Astrocyte of the spinal cord (primary cell): ENCODE data around the gene AGBL5.
A peak's percentile ranks its signal among the peaks of the same experiment; 100 is the strongest.

Experiments used
- DNase-seq: peaks from one replicate; pipeline ENCODE4 v3.0.0; 2011; ENCODE audit warnings: low read depth, low spot score
- H3K4me3 ChIP-seq: 2 replicates; pipeline ENCODE4 v1.5.1; 2011; ENCODE audit warnings: low read depth, mild to moderate bottlenecking, low read length, moderate library complexity
- in situ Hi-C: cut with HindIII; loops from 2 replicates; pipeline ENCODE4 v1.10.0; 2017; ENCODE audit warnings: low sequenced_read_pairs
- TF ChIP-seq, protein P1 (sequence below): IDR thresholded peaks from 2 replicates; pipeline ENCODE4 v1.5.1; 2012; ENCODE audit warnings: low read depth, mild to moderate bottlenecking, low read length, inconsistent platforms

The AGBL5 gene

DNA sequence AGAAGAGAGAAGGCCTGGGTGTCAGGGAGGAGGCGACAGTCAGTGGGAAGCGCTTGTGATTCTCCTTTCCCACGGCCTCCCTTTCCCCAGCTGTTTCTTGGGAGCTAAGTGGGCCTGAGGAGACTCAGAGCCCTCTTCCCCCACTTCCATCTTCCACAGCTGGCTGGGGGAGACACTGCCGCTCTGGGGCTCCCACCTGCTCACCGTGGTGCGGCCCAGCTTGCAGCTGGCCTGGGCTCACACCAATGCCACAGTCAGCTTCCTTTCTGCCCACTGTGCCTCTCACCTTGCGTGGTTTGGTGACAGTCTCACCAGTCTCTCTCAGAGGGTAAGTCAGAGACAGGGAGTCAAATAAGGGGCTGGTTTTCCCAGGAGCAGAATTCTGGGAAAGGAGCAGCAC is 11.6 kb upstream of the AGBL5 start:
- no peak for DNase-seq
- no peak overlapping the region for H3K4me3 ChIP-seq
- TF ChIP-seq, protein P1, sequence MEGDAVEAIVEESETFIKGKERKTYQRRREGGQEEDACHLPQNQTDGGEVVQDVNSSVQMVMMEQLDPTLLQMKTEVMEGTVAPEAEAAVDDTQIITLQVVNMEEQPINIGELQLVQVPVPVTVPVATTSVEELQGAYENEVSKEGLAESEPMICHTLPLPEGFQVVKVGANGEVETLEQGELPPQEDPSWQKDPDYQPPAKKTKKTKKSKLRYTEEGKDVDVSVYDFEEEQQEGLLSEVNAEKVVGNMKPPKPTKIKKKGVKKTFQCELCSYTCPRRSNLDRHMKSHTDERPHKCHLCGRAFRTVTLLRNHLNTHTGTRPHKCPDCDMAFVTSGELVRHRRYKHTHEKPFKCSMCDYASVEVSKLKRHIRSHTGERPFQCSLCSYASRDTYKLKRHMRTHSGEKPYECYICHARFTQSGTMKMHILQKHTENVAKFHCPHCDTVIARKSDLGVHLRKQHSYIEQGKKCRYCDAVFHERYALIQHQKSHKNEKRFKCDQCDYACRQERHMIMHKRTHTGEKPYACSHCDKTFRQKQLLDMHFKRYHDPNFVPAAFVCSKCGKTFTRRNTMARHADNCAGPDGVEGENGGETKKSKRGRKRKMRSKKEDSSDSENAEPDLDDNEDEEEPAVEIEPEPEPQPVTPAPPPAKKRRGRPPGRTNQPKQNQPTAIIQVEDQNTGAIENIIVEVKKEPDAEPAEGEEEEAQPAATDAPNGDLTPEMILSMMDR: no peak
- in situ Hi-C loops: no loop called here

DNA sequence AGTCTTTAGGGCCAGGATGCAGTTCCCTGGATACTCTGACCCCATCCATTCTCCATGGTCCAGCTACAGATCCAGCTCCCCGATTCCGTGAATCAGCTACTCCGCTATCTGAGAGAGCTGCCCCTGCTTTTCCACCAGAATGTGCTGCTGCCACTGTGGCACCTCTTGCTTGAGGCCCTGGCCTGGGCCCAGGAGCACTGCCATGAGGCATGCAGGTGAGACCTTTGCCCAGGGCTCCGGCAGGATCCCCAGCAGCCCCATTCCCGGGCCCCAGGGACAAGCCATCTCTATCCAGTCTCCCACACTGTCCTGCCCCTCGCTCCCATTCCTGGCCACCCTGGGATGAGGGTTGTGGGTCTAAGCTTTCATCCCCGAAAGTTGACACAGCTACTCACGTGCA is 11.2 kb upstream of the AGBL5 start:
- TF ChIP-seq, protein P1: no peak
- no peak overlapping the region for H3K4me3 ChIP-seq
- DNase-seq: no peak
- in situ Hi-C loops: no loop called here

DNA sequence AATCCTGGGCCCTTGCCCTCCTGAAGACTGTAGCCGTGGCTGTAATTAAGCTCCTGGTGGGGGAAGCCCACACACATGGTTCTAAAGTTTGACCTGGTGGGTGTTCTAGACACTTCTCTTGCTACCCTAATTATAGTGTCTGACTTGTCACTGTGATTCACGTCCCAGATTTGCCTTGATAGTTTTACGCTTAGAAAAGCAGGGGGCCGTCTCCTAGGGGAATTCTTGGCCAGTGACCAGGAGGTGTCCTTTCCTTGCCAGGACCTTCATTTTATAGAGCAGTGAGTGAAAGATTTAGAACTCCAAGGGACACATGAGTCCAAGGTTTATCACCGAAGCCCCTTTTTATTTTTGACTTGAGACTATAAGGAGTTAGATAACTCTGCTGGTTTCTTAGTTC is 9.7 kb upstream of the AGBL5 start:
- DNase-seq: peak; percentile 32
- TF ChIP-seq, protein P1: no peak
- no peak overlapping the region for H3K4me3 ChIP-seq
- in situ Hi-C loops: no loop called here

DNA sequence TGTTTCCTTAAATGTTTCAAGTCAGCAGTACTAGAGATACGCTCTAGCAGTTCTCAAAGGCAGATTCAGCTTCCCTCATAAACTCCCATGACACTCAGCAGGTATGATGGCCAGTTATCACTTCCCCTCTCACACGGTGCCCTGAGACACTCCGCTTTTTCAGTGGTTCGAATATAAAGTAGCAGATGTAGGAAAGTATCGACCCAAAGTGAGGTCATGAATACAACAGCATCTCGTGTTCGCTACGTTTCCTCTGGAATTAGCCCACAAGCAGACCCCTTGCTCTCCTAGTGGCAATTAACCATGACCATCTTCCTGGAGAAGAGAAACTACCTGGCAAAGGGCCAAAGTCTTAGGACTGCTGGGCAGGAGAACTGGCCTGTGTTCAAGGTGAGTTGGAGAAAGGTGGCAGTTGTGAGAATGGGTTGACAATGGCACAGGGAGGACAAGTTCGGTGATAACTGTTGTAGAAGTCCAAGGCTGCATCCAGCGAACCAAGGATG is 9.3 kb upstream of the AGBL5 start:
- DNase-seq: no peak
- TF ChIP-seq, protein P1: no peak
- H3K4me3 ChIP-seq: no peak overlapping the region
- in situ Hi-C loops: no loop called here

DNA sequence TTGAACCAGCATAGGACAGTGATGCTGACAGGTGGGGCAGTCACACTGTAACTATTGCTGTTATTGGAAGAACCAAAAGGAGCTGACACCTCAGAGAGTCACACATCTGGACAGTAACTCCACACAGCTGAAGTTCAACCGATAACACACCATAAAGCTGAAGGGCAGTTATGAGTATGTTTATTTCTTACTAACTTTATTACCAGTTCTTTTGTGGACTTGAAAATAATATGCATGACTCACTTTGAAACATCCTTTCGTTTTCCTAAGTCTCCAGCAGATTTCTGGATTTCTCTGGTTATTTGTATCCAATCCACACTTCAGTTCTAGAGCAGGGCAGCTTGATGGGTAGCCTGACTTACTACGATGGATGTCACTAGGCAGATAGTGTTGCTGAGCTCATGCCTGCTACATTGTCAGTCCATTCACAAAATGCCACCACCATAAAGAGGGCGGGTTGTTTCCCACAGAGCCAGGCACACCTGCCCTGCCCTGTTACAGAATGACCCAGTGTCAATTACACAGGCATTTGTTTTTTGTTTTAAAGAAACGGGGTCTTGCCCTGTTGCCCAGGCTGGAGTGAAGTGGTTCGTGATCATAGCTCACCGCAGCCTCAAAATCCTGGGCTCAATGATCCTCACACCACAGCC is 8.4 kb upstream of the AGBL5 start:
- TF ChIP-seq, protein P1: no peak
- DNase-seq: no peak
- in situ Hi-C loops: no loop called here
- H3K4me3 ChIP-seq: no peak overlapping the region

DNA sequence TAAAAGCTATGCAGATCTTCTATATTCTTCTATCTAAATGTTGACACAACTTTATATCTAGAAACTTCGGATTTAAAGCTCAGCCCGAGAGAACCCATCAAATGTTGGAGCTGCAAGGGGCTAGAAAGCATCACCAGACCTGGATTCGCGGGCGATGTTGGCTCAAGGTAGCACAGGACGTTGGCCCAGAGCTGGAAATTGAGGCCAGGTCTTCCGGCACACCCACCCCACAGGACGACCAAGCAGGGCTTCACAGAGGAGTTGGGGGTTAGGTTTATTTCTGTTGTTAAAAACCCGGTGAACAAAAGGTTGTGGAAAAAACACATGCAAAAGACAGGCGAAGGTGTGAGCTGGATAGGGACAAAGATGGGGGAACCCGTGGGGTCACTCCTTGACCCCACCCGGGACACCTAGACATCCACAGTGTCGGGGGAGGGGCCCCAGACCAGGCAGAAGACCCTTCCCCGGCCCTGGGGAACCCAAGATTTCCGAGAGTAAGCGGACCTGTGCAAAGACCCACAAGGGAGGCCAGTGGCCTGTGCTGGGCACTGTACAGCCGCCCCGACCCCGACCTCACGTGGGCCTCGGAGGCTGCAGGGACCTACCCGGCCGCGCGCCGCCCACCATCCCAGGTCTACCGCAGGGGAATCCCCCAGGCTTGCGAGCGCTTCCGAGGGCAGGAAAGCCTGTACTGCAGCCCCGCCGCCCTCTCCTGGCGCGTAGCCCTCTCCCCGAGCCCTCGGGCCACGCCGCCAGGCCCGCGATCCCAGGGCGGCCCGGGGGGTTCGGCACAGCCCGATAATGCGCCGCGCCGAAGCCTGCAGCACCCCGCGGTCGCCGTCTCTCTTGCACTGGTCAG is 1.8 kb upstream of the AGBL5 start:
- TF ChIP-seq, protein P1: no peak
- no peak for DNase-seq
- peak overlapping the region; percentile 91 for H3K4me3 ChIP-seq
- in situ Hi-C loops: no loop called here
